ENCODE results near the gene KCNMB3. TPM values are rescaled to one million over a fixed set of nuclear protein-coding genes. Genes with fewer than 3 reads are reported as not detected.

KCNMB3 gene
- total RNA-seq, 2 experiments from 2014 or later = 0.60 TPM; not detected in 1

DNA sequence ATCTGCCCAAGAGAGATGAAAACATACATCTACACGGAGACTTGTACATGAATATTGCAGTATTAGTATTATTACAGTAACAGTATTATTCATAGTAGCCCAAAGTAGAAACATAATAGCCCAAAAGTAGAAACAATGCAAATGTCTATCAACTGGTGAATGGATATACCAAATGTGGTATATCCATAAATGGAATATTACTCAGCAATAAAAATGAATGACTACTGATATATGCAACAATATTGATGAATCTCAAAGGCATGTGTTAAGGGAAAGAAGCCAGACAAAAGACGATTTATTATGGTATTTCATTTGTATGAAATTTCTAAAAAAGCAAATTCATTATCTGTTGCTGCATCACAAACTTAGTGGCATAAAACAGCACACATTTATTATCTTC lies 48.4 kb upstream of the KCNMB3 start:
- H3K4me1 ChIP-seq (ENCODE audit: insufficient read depth, low read length, poor library complexity, severe bottlenecking) = no peaks in the 10 kb centered on the region
- DNase-seq (ENCODE audit: low spot score) = no peak
- no peaks in the 10 kb centered on the region for H3K9me3 ChIP-seq (ENCODE audit: low read length)
- H3K79me2 ChIP-seq (ENCODE audit: insufficient read depth, low read depth, low read length) = no peaks in the 10 kb centered on the region
- CTCF ChIA-PET (ENCODE audit: unreplicated experiment) = interaction anchor here (0.6 kb wide), 1 partner anchor 478 kb away, joined by 4 read pairs; no protein-coding TSS in a partner anchor
- POLR2A ChIA-PET = interaction anchor here (0.8 kb wide), 1 partner anchor 30 kb away, joined by 3 read pairs; no protein-coding TSS in a partner anchor
- no peaks in the 10 kb centered on the region for H4K20me1 ChIP-seq (ENCODE audit: insufficient read depth, low read length)
- no peak overlapping the region for H2AFZ ChIP-seq (ENCODE audit: low read length)
- no peak for TF ChIP-seq EZH2phosphoT487 (IDR thresholded peaks at IDR 0.05; ENCODE audit: borderline replicate concordance, low read depth, low read length)
- no peak for TF ChIP-seq CTCF (conservative IDR thresholded peaks at IDR 0.05; ENCODE audit: low read length)
- intact Hi-C loops (cut with micrococcal nuclease; ENCODE audit: unreplicated experiment) = no loop called here
- H3K36me3 ChIP-seq (ENCODE audit: insufficient read depth, low read length) = no peaks in the 10 kb centered on the region
- no peak overlapping the region for H3K27ac ChIP-seq (ENCODE audit: low read depth, low read length, poor library complexity, severe bottlenecking)
- H3K4me3 ChIP-seq (ENCODE audit: low read depth, low read length, poor library complexity, severe bottlenecking) = no peak overlapping the region
- H3K9me2 ChIP-seq (ENCODE audit: insufficient read depth, low read length) = no peaks in the 10 kb centered on the region
- no TSS peak for BruUV-seq (replicated peaks)
- no peak overlapping the region for H3K4me2 ChIP-seq (ENCODE audit: low read length)

DNA sequence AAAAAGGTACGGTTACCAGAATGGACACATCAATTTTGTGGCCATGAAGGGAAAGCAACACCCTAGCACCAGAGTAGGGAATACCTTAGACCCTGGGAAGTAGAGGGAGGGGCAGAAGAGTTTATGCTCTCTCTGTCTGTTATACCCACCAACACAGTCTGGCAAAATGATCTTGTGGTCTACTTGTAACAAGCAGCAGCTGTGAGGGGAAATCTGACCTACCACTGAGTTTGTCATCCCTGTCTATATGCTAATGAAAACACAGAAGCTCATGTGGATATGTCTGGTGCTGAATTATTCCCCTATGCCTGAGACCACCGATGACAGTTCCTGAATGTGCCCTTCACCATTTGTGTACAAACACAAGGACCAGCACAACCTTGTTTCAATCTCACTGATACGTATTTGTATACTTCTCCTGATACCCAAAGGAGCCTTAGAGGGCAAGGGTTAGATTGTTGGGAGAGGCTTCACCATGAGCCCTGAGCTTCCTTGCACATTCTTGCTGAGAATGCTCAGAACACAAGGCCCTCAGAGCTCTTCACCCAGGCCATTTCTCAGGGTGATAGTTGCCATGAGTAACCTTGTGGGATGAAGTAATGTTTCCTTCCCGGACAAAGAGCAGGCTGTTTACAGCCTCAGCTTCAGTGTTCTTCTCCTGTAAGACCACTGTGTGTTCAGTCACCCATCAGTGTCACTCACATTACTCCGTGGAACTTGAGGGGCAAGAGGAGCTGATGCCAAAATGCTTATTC lies 47.2 kb upstream of the KCNMB3 start:
- H3K4me3 ChIP-seq (ENCODE audit: low read depth, low read length, poor library complexity, severe bottlenecking) = no peak overlapping the region
- no TSS peak for BruUV-seq (replicated peaks)
- intact Hi-C loops (cut with micrococcal nuclease; ENCODE audit: unreplicated experiment) = no loop called here
- H3K36me3 ChIP-seq (ENCODE audit: insufficient read depth, low read length) = no peaks in the 10 kb centered on the region
- H4K20me1 ChIP-seq (ENCODE audit: insufficient read depth, low read length) = no peaks in the 10 kb centered on the region
- no peak overlapping the region for H3K27ac ChIP-seq (ENCODE audit: low read depth, low read length, poor library complexity, severe bottlenecking)
- H3K9me3 ChIP-seq (ENCODE audit: low read length) = no peaks in the 10 kb centered on the region
- CTCF ChIA-PET (ENCODE audit: unreplicated experiment) = no interaction called here
- no peaks in the 10 kb centered on the region for H3K79me2 ChIP-seq (ENCODE audit: insufficient read depth, low read depth, low read length)
- no peak overlapping the region for H2AFZ ChIP-seq (ENCODE audit: low read length)
- TF ChIP-seq CTCF (conservative IDR thresholded peaks at IDR 0.05; ENCODE audit: low read length) = no peak
- no peak for TF ChIP-seq EZH2phosphoT487 (IDR thresholded peaks at IDR 0.05; ENCODE audit: borderline replicate concordance, low read depth, low read length)
- POLR2A ChIA-PET = interaction anchor here (0.5 to 1.2 kb wide), 4 partner anchors 12 to 299 kb away, joined by 3 to 5 read pairs (median 4); no protein-coding TSS in a partner anchor
- no peak for DNase-seq (ENCODE audit: low spot score)
- no peaks in the 10 kb centered on the region for H3K4me1 ChIP-seq (ENCODE audit: insufficient read depth, low read length, poor library complexity, severe bottlenecking)
- H3K4me2 ChIP-seq (ENCODE audit: low read length) = no peak overlapping the region
- H3K9me2 ChIP-seq (ENCODE audit: insufficient read depth, low read length) = no peaks in the 10 kb centered on the region

- Histone ChIP-seq H3K36me3 (ENCODE audit: insufficient read depth, low read length) (no peaks in the 10 kb centered on the region), H4K20me1 (ENCODE audit: insufficient read depth, low read length) (no peaks in the 10 kb centered on the region), H2AFZ (ENCODE audit: low read length) (no peak overlapping the region), H3K9me2 (ENCODE audit: insufficient read depth, low read length) (no peaks in the 10 kb centered on the region), H3K27ac (ENCODE audit: low read depth, low read length, poor library complexity, severe bottlenecking) (no peak overlapping the region), H3K4me1 (ENCODE audit: insufficient read depth, low read length, poor library complexity, severe bottlenecking) (no peaks in the 10 kb centered on the region), H3K79me2 (ENCODE audit: insufficient read depth, low read depth, low read length) (no peaks in the 10 kb centered on the region), H3K9me3 (ENCODE audit: low read length) (no peaks in the 10 kb centered on the region), H3K4me3 (ENCODE audit: low read depth, low read length, poor library complexity, severe bottlenecking) (no peak overlapping the region), H3K4me2 (ENCODE audit: low read length) (no peak overlapping the region)
- no TSS peak for BruUV-seq (replicated peaks)
- no peak for DNase-seq (ENCODE audit: low spot score)
- TF ChIP-seq CTCF (conservative IDR thresholded peaks at IDR 0.05; ENCODE audit: low read length) = no peak
- TF ChIP-seq EZH2phosphoT487 (IDR thresholded peaks at IDR 0.05; ENCODE audit: borderline replicate concordance, low read depth, low read length) = no peak
- POLR2A ChIA-PET = interaction anchor here (1.0 kb wide), 1 partner anchor 29 kb away, joined by 3 read pairs; no protein-coding TSS in a partner anchor
- CTCF ChIA-PET (ENCODE audit: unreplicated experiment) = interaction anchor here (1.2 kb wide), 1 partner anchor 24 kb away, joined by 3 read pairs; no protein-coding TSS in a partner anchor
- intact Hi-C loops (cut with micrococcal nuclease; ENCODE audit: unreplicated experiment) = no loop called here
Observed at GRCh38 chr3:179292450-179292849, 41.5 kb upstream of the KCNMB3 start.
